Esophagus squamous epithelium (tissue), 5 donors: ENCODE measurements around the gene CDH9. TPM values are rescaled to one million over a fixed set of nuclear protein-coding genes. Genes with fewer than 3 reads are reported as not detected.

Experiments
- DNase-seq: peaks from one replicate; lab custom pipeline; 2025; lab: John Stamatoyannopoulos, UW
- H3K27ac ChIP-seq, 4 donors: fragments of 200-600 bp; sonication (generic); one replicate each; pipeline ENCODE4 v1.5.1; 2016 to 2019; ENCODE audit warnings: mild to moderate bottlenecking in 1 of 4
- H3K27me3 ChIP-seq, 4 donors: fragments of 200-600 bp; sonication (generic); 1 replicate in 3 of 4; 2 replicates in 1 of 4; pipeline versions ENCODE4 v1.5.1 to v1.6.0; 2017 to 2021; ENCODE audit warnings: antibody characterized with exemption in 1 of 4
- H3K36me3 ChIP-seq, 3 donors: fragments of 200-600 bp; sonication (generic); one replicate each; pipeline ENCODE4 v1.5.1; 2016 to 2019
- H3K4me1 ChIP-seq, 3 donors: fragments of 200-600 bp; sonication (generic); one replicate each; pipeline ENCODE4 v1.5.1; 2017 to 2019
- H3K4me3 ChIP-seq, 4 donors: fragments of 200-600 bp; sonication (generic); 1 replicate in 3 of 4; 2 replicates in 1 of 4; pipeline ENCODE4 v1.5.1; 2016 to 2019; ENCODE audit warnings: mild to moderate bottlenecking in 2 of 4, moderate library complexity in 1 of 4
- H3K9me3 ChIP-seq, 3 donors: fragments of 200-600 bp; sonication (generic); one replicate each; pipeline ENCODE4 v1.5.1; 2016 to 2019
- POLR2A ChIP-seq, 4 donors: fragments of 450-650 bp; IDR thresholded peaks; one replicate each; pipeline ENCODE4 v1.6.1; 2017; ENCODE audit warnings: antibody characterized with exemption in 4 of 4, mild to moderate bottlenecking in 4 of 4, moderate library complexity in 3 of 4
- WGBS, 2 donors: methylation state at CpG; one replicate each; pipeline ENCODE4 v1.1.5; 2018; 5-methylcytosine and 5-hydroxymethylcytosine counted together
- intact Hi-C: fragments of 100-400 bp; cut with DNase I; formaldehyde crosslinking; loops from one replicate; pipeline ENCODE4 v1.15.0; 2022
- total RNA-seq, 4 donors: library from RNA; depleted of rRNA; stranded (reverse); fragments of >200 nt; gene quantifications; one replicate each; pipeline ENCODE4 v1.1.0, GENCODE V29; 2016
- TF ChIP-seq, protein P1 (sequence below), 6 experiments: fragments of 450-650 bp in 4 of 6; fragments of 200-600 bp in 2 of 6; sonication (generic) in 2 of 6; IDR thresholded peaks; one replicate each; pipeline ENCODE4 v1.5.1; 2016 to 2019; ENCODE audit warnings: antibody characterized with exemption in 6 of 6, mild to moderate bottlenecking in 4 of 6, moderate library complexity in 4 of 6
- donor health status: DM: yes; HTN: yes; CAD: no.

CDH9 gene
- total RNA-seq, 4 donors from 2014 or later, result not detected

DNA sequence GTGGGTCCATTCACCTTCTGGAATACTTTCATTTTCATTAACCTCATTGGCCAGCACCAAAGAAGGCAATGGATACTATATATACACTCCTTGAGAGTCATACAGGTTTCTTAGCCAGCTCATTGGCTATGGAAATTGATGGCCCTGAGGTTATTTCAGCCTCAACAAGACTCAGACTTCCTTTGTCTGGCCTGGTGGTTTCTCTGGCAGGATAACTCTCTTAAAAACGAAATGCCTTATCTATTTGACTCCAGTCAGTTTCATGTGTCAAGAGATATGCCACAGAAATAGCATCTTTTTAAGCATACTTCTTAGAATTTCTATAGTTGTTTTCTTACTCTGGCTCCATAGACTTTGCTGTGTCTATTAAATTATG, 28.9 kb downstream of the CDH9 start:
- 26 to 50% methylated on average over 1 of the region's 1 CpG for WGBS, 2 donors
- H3K9me3 ChIP-seq, result no peaks in the 10 kb centered on the region
- no peak for DNase-seq
- H3K36me3 ChIP-seq, result no peaks in the 10 kb centered on the region
- no peak overlapping the region for H3K4me3 ChIP-seq
- intact Hi-C loops, result no loop called here
- no peaks in the 10 kb centered on the region for H3K27me3 ChIP-seq
- H3K4me1 ChIP-seq, result no peaks in the 10 kb centered on the region
- TF ChIP-seq, protein P1, sequence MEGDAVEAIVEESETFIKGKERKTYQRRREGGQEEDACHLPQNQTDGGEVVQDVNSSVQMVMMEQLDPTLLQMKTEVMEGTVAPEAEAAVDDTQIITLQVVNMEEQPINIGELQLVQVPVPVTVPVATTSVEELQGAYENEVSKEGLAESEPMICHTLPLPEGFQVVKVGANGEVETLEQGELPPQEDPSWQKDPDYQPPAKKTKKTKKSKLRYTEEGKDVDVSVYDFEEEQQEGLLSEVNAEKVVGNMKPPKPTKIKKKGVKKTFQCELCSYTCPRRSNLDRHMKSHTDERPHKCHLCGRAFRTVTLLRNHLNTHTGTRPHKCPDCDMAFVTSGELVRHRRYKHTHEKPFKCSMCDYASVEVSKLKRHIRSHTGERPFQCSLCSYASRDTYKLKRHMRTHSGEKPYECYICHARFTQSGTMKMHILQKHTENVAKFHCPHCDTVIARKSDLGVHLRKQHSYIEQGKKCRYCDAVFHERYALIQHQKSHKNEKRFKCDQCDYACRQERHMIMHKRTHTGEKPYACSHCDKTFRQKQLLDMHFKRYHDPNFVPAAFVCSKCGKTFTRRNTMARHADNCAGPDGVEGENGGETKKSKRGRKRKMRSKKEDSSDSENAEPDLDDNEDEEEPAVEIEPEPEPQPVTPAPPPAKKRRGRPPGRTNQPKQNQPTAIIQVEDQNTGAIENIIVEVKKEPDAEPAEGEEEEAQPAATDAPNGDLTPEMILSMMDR (IDR thresholded peaks at IDR 0.05), result no peak
- TF ChIP-seq POLR2A (IDR thresholded peaks at IDR 0.05), result no peak
- H3K27ac ChIP-seq, result no peak overlapping the region

- WGBS, 2 donors, result 71 to 76% methylated on average over 3 of the region's 3 CpGs
- Histone ChIP-seq H3K4me3 (no peak overlapping the region), H3K36me3 (no peaks in the 10 kb centered on the region), H3K27me3 (no peaks in the 10 kb centered on the region), H3K4me1 (no peaks in the 10 kb centered on the region), H3K27ac (no peak overlapping the region), H3K9me3 (no peaks in the 10 kb centered on the region)
- no peak for DNase-seq
- intact Hi-C loops, result no loop called here
- no peak for TF ChIP-seq POLR2A (IDR thresholded peaks at IDR 0.05)
Observed at GRCh38 chr5:27008604-27009539, 29.5 kb downstream of the CDH9 start.

GRCh38 chr5:27007121-27007520, 31.3 kb downstream of the CDH9 start:
- H3K9me3 ChIP-seq, result no peaks in the 10 kb centered on the region
- TF ChIP-seq, protein P1 (IDR thresholded peaks at IDR 0.05), result no peak
- TF ChIP-seq POLR2A (IDR thresholded peaks at IDR 0.05), result no peak
- no peak for DNase-seq
- H3K27me3 ChIP-seq, result no peaks in the 10 kb centered on the region
- no peaks in the 10 kb centered on the region for H3K4me1 ChIP-seq
- H3K27ac ChIP-seq, result no peak overlapping the region
- no peaks in the 10 kb centered on the region for H3K36me3 ChIP-seq
- no peak overlapping the region for H3K4me3 ChIP-seq
- intact Hi-C loops, result no loop called here

GRCh38 chr5:26986985-26987384, 51.4 kb downstream of the CDH9 start:
- Histone ChIP-seq H3K27ac (no peak overlapping the region), H3K4me3 (no peak overlapping the region), H3K4me1 (no peaks in the 10 kb centered on the region), H3K27me3 (no peaks in the 10 kb centered on the region), H3K36me3 (no peaks in the 10 kb centered on the region), H3K9me3 (no peaks in the 10 kb centered on the region)
- WGBS, 2 donors, result 25 to 46% methylated on average over 1 of the region's 1 CpG
- intact Hi-C loops, result no loop called here
- TF ChIP-seq, protein P1 (IDR thresholded peaks at IDR 0.05), result no peak
- TF ChIP-seq POLR2A (IDR thresholded peaks at IDR 0.05), result no peak
- DNase-seq, result no peak

DNA sequence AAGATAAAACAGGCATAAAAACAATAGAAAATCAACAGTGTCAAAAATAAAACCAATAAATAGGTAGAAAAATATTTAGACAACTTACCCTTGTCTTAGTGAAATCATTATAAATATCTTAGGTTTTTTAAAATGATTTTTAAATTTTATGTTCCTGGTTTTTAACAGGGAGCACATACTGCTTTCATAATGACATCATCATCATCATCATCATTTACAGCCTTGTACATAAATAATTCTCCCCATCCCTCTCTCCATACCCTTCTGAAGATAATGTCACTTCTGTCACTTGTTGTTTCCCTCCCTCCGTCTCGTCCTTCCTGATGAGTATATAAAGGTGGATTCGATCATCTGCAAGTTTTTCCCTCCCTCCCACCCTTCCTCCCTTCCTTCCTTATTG, 56.6 kb downstream of the CDH9 start:
- Histone ChIP-seq H3K27ac (no peak overlapping the region), H3K27me3 (no peaks in the 10 kb centered on the region), H3K9me3 (no peaks in the 10 kb centered on the region), H3K36me3 (no peaks in the 10 kb centered on the region), H3K4me1 (no peaks in the 10 kb centered on the region), H3K4me3 (no peak overlapping the region)
- 53 to 54% methylated on average over 3 of the region's 3 CpGs for WGBS, 2 donors
- TF ChIP-seq, protein P1 (IDR thresholded peaks at IDR 0.05), result no peak
- no peak for TF ChIP-seq POLR2A (IDR thresholded peaks at IDR 0.05)
- intact Hi-C loops, result no loop called here
- DNase-seq, result no peak
